Mesenchymal stem cell (in vitro differentiated cells and primary cell): Measurements from ENCODE around the gene AP3B1.

ENCODE experiments used
- DNase-seq: peaks from one replicate; pipeline ENCODE4 v3.0.0-alpha.2; 2013
- H2AFZ ChIP-seq: one replicate; pipeline ENCODE4 v1.6.1; 2013; ENCODE audit warnings: low read depth, mild to moderate bottlenecking, control low read depth, inconsistent platforms, low read length, moderate library complexity
- H2AK5ac ChIP-seq: 2 replicates; pipeline ENCODE4 v1.6.1; 2013; ENCODE audit warnings: low read length, moderate library complexity, mild to moderate bottlenecking, inconsistent platforms; ENCODE audit not compliant: severe bottlenecking
- H2BK120ac ChIP-seq: one replicate; pipeline ENCODE4 v1.6.1; 2013; ENCODE audit warnings: low read depth, mild to moderate bottlenecking, inconsistent platforms, low read length, moderate library complexity
- H2BK12ac ChIP-seq, 2 experiments: one replicate each; pipeline ENCODE4 v1.6.1; 2013; ENCODE audit warnings: inconsistent platforms in 2 of 2, low read length in 2 of 2, mild to moderate bottlenecking in 2 of 2, moderate library complexity in 2 of 2, control low read depth in 1 of 2
- H2BK15ac ChIP-seq: one replicate; pipeline ENCODE4 v1.6.1; 2013; ENCODE audit warnings: mild to moderate bottlenecking, low read depth, inconsistent platforms; ENCODE audit not compliant: poor library complexity, severe bottlenecking
- H2BK5ac ChIP-seq: 2 replicates; pipeline ENCODE4 v1.6.1; 2013; ENCODE audit warnings: low read depth, mild to moderate bottlenecking, low read length, control low read depth, inconsistent platforms; ENCODE audit not compliant: poor library complexity, severe bottlenecking
- H3K14ac ChIP-seq, 2 experiments: one replicate each; pipeline ENCODE4 v1.6.1; 2013; ENCODE audit warnings: inconsistent platforms in 2 of 2, low read length in 2 of 2, control low read depth in 1 of 2, mild to moderate bottlenecking in 1 of 2, moderate library complexity in 1 of 2
- H3K18ac ChIP-seq, 2 experiments: one replicate each; pipeline ENCODE4 v1.6.1; 2013; ENCODE audit warnings: inconsistent platforms in 2 of 2, low read length in 2 of 2, control low read depth in 1 of 2, low read depth in 1 of 2, mild to moderate bottlenecking in 1 of 2
- H3K23ac ChIP-seq, 2 experiments: one replicate each; pipeline ENCODE4 v1.6.1; 2013; ENCODE audit warnings: inconsistent platforms in 2 of 2, low read length in 2 of 2, mild to moderate bottlenecking in 2 of 2, moderate library complexity in 2 of 2, control low read depth in 1 of 2
- H3K27ac ChIP-seq: 2 replicates; pipeline ENCODE4 v1.5.1; 2013; ENCODE audit warnings: mild to moderate bottlenecking, moderate library complexity, low read length, control low read depth, inconsistent platforms; ENCODE audit not compliant: poor library complexity, severe bottlenecking
- H3K27me3 ChIP-seq, 2 experiments: 2 replicates each; pipeline versions ENCODE4 v1.6.1 to v1.7.0; 2013; ENCODE audit warnings: low read length in 2 of 2, mild to moderate bottlenecking in 2 of 2, moderate library complexity in 2 of 2, control low read depth in 1 of 2, inconsistent platforms in 1 of 2; ENCODE audit not compliant: control insufficient read depth in 1 of 2, insufficient read depth in 1 of 2
- H3K36me3 ChIP-seq, 2 experiments: 2 replicates each; pipeline versions ENCODE4 v1.6.1 to v1.7.0; 2013; ENCODE audit warnings: low read length in 2 of 2, control low read depth in 1 of 2, inconsistent platforms in 1 of 2, low read depth in 1 of 2, mild to moderate bottlenecking in 1 of 2; ENCODE audit not compliant: insufficient read depth in 2 of 2, control insufficient read depth in 1 of 2
- H3K4ac ChIP-seq, 2 experiments: one replicate each; pipeline ENCODE4 v1.6.1; 2013; ENCODE audit warnings: inconsistent platforms in 2 of 2, low read length in 2 of 2, mild to moderate bottlenecking in 2 of 2, moderate library complexity in 2 of 2, control low read depth in 1 of 2, low read depth in 1 of 2
- H3K4me1 ChIP-seq: 2 replicates; pipeline ENCODE4 v1.6.1; 2013; ENCODE audit warnings: low read depth, low read length, control low read depth; ENCODE audit not compliant: control insufficient read depth, insufficient read depth
- H3K4me2 ChIP-seq: 2 replicates; pipeline ENCODE4 v1.6.1; 2013; ENCODE audit warnings: low read length, mild to moderate bottlenecking, inconsistent platforms; ENCODE audit not compliant: poor library complexity, severe bottlenecking
- H3K4me3 ChIP-seq, 2 experiments: 2 replicates each; pipeline versions ENCODE4 v1.5.1 to v1.7.0; 2013; ENCODE audit warnings: low read length in 2 of 2, mild to moderate bottlenecking in 2 of 2, control low read depth in 1 of 2, low read depth in 1 of 2; ENCODE audit not compliant: insufficient read depth in 1 of 2
- H3K79me1 ChIP-seq: replicated peaks from 2 replicates; pipeline ENCODE4 v1.6.1; 2013; ENCODE audit warnings: mild to moderate bottlenecking, control low read depth, low read length, inconsistent platforms; ENCODE audit not compliant: poor library complexity, severe bottlenecking
- H3K9ac ChIP-seq: 2 replicates; pipeline ENCODE4 v1.7.0; 2013; ENCODE audit warnings: mild to moderate bottlenecking, low read length, moderate library complexity
- H3K9me3 ChIP-seq: 2 replicates; pipeline ENCODE4 v1.7.0; 2013; ENCODE audit warnings: mild to moderate bottlenecking, low read length; ENCODE audit not compliant: control insufficient read depth
- H4K8ac ChIP-seq: one replicate; pipeline ENCODE4 v1.6.1; 2013; ENCODE audit warnings: inconsistent platforms, mild to moderate bottlenecking, low read length, moderate library complexity
- H4K91ac ChIP-seq: one replicate; pipeline ENCODE4 v1.6.1; 2013; ENCODE audit warnings: mild to moderate bottlenecking, low read length, inconsistent platforms
- WGBS: methylation state at CpG from one replicate; pipeline ENCODE4 v1.1.7; 2013; ENCODE audit warnings: mixed read lengths; 5-methylcytosine and 5-hydroxymethylcytosine counted together

The AP3B1 gene

GRCh38 chr5:77984587-77984986 lies 309.9 kb downstream of the AP3B1 start:
- Histone ChIP-seq H3K9me3 (no peaks in the 10 kb centered on the region), H3K27ac (no peak overlapping the region), H2BK5ac (no peak overlapping the region), H2BK120ac (no peak overlapping the region), H3K36me3 (peaks cover 0 to 8% of the 10 kb centered on the region in 2 experiments), H3K18ac (no peak overlapping the region), H2BK12ac (no peak overlapping the region), H3K27me3 (peaks cover 0 to 30% of the 10 kb centered on the region in 2 experiments), H3K4ac (no peak overlapping the region), H2AK5ac (no peak overlapping the region), H3K4me1 (no peaks in the 10 kb centered on the region), H3K4me2 (no peak overlapping the region), H2BK15ac (no peak overlapping the region), H4K8ac (no peak overlapping the region), H4K91ac (no peak overlapping the region), H3K14ac (no peak overlapping the region), H3K79me1 (no peaks in the 10 kb centered on the region), H3K23ac (no peak overlapping the region), H3K9ac (no peak overlapping the region), H2AFZ (no peak overlapping the region), H3K4me3 (no peak overlapping the region)
- DNase-seq = no peak
- WGBS = 35% methylated on average over 11 of the region's 11 CpGs

GRCh38 chr5:77983482-77984199 lies 310.9 kb downstream of the AP3B1 start:
- Histone ChIP-seq H2AK5ac (no peak overlapping the region), H4K8ac (no peak overlapping the region), H2AFZ (no peak overlapping the region), H3K4me3 (no peak overlapping the region), H2BK12ac (no peak overlapping the region), H3K4me1 (no peaks in the 10 kb centered on the region), H3K18ac (no peak overlapping the region), H3K27ac (no peak overlapping the region), H3K23ac (no peak overlapping the region), H2BK5ac (no peak overlapping the region), H3K27me3 (peaks cover 0 to 33% of the 10 kb centered on the region in 2 experiments), H3K9ac (no peak overlapping the region), H3K14ac (no peak overlapping the region), H3K9me3 (no peaks in the 10 kb centered on the region), H4K91ac (no peak overlapping the region), H3K4ac (no peak overlapping the region), H2BK15ac (no peak overlapping the region), H3K4me2 (no peak overlapping the region), H3K36me3 (peaks cover 0 to 8% of the 10 kb centered on the region in 2 experiments), H2BK120ac (no peak overlapping the region), H3K79me1 (no peaks in the 10 kb centered on the region)
- no peak for DNase-seq
- 51% methylated on average over 4 of the region's 5 CpGs for WGBS

GRCh38 chr5:77981820-77982219 lies 312.7 kb downstream of the AP3B1 start:
- DNase-seq = no peak
- no peak overlapping the region for H4K91ac ChIP-seq
- no peak overlapping the region for H3K14ac ChIP-seq
- no peak overlapping the region for H3K9ac ChIP-seq
- no peak overlapping the region for H2AFZ ChIP-seq
- no peak overlapping the region for H2BK120ac ChIP-seq
- H4K8ac ChIP-seq = no peak overlapping the region
- no peak overlapping the region for H2BK5ac ChIP-seq
- H2BK12ac ChIP-seq = no peak overlapping the region
- WGBS = 76% methylated on average over 3 of the region's 3 CpGs
- H3K79me1 ChIP-seq = no peaks in the 10 kb centered on the region
- peaks cover 0 to 3% of the 10 kb centered on the region in 2 experiments for H3K36me3 ChIP-seq
- no peak overlapping the region for H3K4me2 ChIP-seq
- H3K4me1 ChIP-seq = no peaks in the 10 kb centered on the region
- H2BK15ac ChIP-seq = no peak overlapping the region
- no peaks in the 10 kb centered on the region for H3K9me3 ChIP-seq
- H3K27ac ChIP-seq = no peak overlapping the region
- H3K4ac ChIP-seq = no peak overlapping the region
- H3K4me3 ChIP-seq = no peak overlapping the region
- no peak overlapping the region for H2AK5ac ChIP-seq
- H3K23ac ChIP-seq = no peak overlapping the region
- peaks cover 0 to 37% of the 10 kb centered on the region in 2 experiments for H3K27me3 ChIP-seq
- H3K18ac ChIP-seq = no peak overlapping the region

- DNase-seq = no peak
- no peaks in the 10 kb centered on the region for H3K79me1 ChIP-seq
These were observed 319.9 kb downstream of the AP3B1 start for GRCh38 chr5:77974576-77974975.

More at GRCh38 chr5:77974576-77974975, 319.9 kb downstream of the AP3B1 start:
- H2BK15ac ChIP-seq = no peak overlapping the region
- H3K27me3 ChIP-seq = peaks cover 41 to 65% of the 10 kb centered on the region in 2 experiments
- H3K9ac ChIP-seq = no peak overlapping the region
- no peak overlapping the region for H2AFZ ChIP-seq
- H3K14ac ChIP-seq = no peak overlapping the region
- no peak overlapping the region for H2BK12ac ChIP-seq
- H3K18ac ChIP-seq = no peak overlapping the region
- H3K27ac ChIP-seq = no peak overlapping the region
- no peak overlapping the region for H4K91ac ChIP-seq
- H3K4me2 ChIP-seq = no peak overlapping the region
- no peaks in the 10 kb centered on the region for H3K36me3 ChIP-seq
- no peak overlapping the region for H2AK5ac ChIP-seq
- H3K4me1 ChIP-seq = peaks cover 7% of the 10 kb centered on the region
- no peak overlapping the region for H2BK5ac ChIP-seq
- H3K4ac ChIP-seq = no peak overlapping the region
- no peak overlapping the region for H3K23ac ChIP-seq
- H4K8ac ChIP-seq = no peak overlapping the region
- H3K4me3 ChIP-seq = no peak overlapping the region
- H2BK120ac ChIP-seq = no peak overlapping the region
- no peaks in the 10 kb centered on the region for H3K9me3 ChIP-seq
